Stimulated activated CD4-positive, alpha-beta T cell treated with anti-CD3 and anti-CD28 coated beads, Interleukin-12 subunit alpha, Interleukin-12 subunit beta, amount 100 ng/mL, for 48 hours (primary cell): ENCODE measurements around the gene GRIP1.

Source experiments
- DNase-seq, 3 donors: peaks; one replicate each; pipeline ENCODE4 v3.0.0-alpha.2; 2020; ENCODE audit warnings: low read depth in 2 of 3, low spot score in 1 of 3

GRIP1 gene

GRCh38 chr12:66647034-66647691, 31.7 kb downstream of the GRIP1 start:
- no peak for DNase-seq

GRCh38 chr12:66644151-66644550, 34.7 kb downstream of the GRIP1 start:
- no peak for DNase-seq

- no peak for DNase-seq
These were observed 38.0 kb downstream of the GRIP1 start for GRCh38 chr12:66640691-66641460.

- no peak for DNase-seq
These were observed 40.2 kb downstream of the GRIP1 start for GRCh38 chr12:66638666-66639065.

- no peak for DNase-seq
These were observed 41.1 kb downstream of the GRIP1 start for GRCh38 chr12:66637699-66638301.

GRCh38 chr12:66636771-66637170, 42.1 kb downstream of the GRIP1 start:
- no peak for DNase-seq

GRCh38 chr12:66633676-66634075, 45.2 kb downstream of the GRIP1 start:
- DNase-seq = no peak

GRCh38 chr12:66629138-66629870, 49.6 kb downstream of the GRIP1 start:
- DNase-seq = no peak

GRCh38 chr12:66627988-66628317, 50.9 kb downstream of the GRIP1 start:
- no peak for DNase-seq

GRCh38 chr12:66627270-66627987, 51.4 kb downstream of the GRIP1 start:
- no peak for DNase-seq

- no peak for DNase-seq
These were observed 54.1 kb downstream of the GRIP1 start for GRCh38 chr12:66624806-66625205.

- no peak for DNase-seq
These were observed 55.4 kb downstream of the GRIP1 start for GRCh38 chr12:66623455-66623854.

- no peak for DNase-seq
These were observed 58.2 kb downstream of the GRIP1 start for GRCh38 chr12:66620688-66621087.

GRCh38 chr12:66620026-66620425, 58.9 kb downstream of the GRIP1 start:
- no peak for DNase-seq

GRCh38 chr12:66617991-66618390, 60.9 kb downstream of the GRIP1 start:
- DNase-seq = no peak

GRCh38 chr12:66612090-66612775, 66.6 kb downstream of the GRIP1 start:
- DNase-seq = no peak

- no peak for DNase-seq
These were observed 71.7 kb downstream of the GRIP1 start for GRCh38 chr12:66607147-66607546.

- DNase-seq = no peak
These were observed 73.6 kb downstream of the GRIP1 start for GRCh38 chr12:66605293-66605692.

- DNase-seq = no peak
These were observed 74.8 kb downstream of the GRIP1 start for GRCh38 chr12:66603981-66604479.

GRCh38 chr12:66603461-66603860, 75.4 kb downstream of the GRIP1 start:
- DNase-seq = no peak
